WTC11 (cell line): ENCODE results near the gene OR2A12. TPM values are rescaled to one million over a fixed set of nuclear protein-coding genes. Genes with fewer than 3 reads are reported as not detected.

Source experiments
- ATAC-seq: fragments of 200-7000 bp; cut with Tn5 transposase; 2 replicates; pipeline ENCODE4 v1.10.0; 2021; ENCODE audit warnings: mild to moderate bottlenecking, moderate library complexity
- CTCF ChIA-PET: fragments of 300-600 bp; sonication (Branson Sonifier 250); formaldehyde crosslinking; loops from one replicate; lab custom pipeline; 2021; ENCODE audit warnings: antibody characterized with exemption; lab: Charles Lee
- POLR2A ChIA-PET: fragments of 350-600 bp; sonication (Branson Sonifier 250); formaldehyde crosslinking; loops from one replicate; lab custom pipeline; 2021; ENCODE audit warnings: antibody characterized with exemption; lab: Charles Lee
- DNase-seq: peaks from one replicate; pipeline ENCODE4 v3.0.0; 2021; ENCODE audit warnings: low spot score
- H3K27ac Mint-ChIP-seq: 2 replicates; pipeline ENCODE4 v1.8.0; 2021; ENCODE audit warnings: mixed read lengths
- H3K27me3 Mint-ChIP-seq: 2 replicates; pipeline ENCODE4 v1.8.0; 2021; ENCODE audit warnings: low read depth, mild to moderate bottlenecking, moderate library complexity, mixed read lengths
- H3K36me3 Mint-ChIP-seq: 2 replicates; pipeline ENCODE4 v1.8.0; 2021; ENCODE audit warnings: mixed read lengths
- H3K4me1 Mint-ChIP-seq: 2 replicates; pipeline ENCODE4 v1.8.0; 2022; ENCODE audit warnings: mixed read lengths
- H3K4me3 Mint-ChIP-seq: 2 replicates; pipeline ENCODE4 v1.8.0; 2021; ENCODE audit warnings: mild to moderate bottlenecking, moderate library complexity, mixed read lengths
- H3K9me3 Mint-ChIP-seq: 2 replicates; pipeline ENCODE4 v1.8.0; 2021; ENCODE audit warnings: mixed read lengths
- ATF3 ChIP-seq: sonication (generic); formaldehyde crosslinking; conservative IDR thresholded peaks from 2 replicates; pipeline ENCODE4 v1.8.1; 2022; ENCODE audit warnings: mild to moderate bottlenecking, missing genetic modification reagents
- CBFB ChIP-seq: sonication (generic); formaldehyde crosslinking; IDR thresholded peaks from 2 replicates; pipeline ENCODE4 v1.8.1; 2022; ENCODE audit warnings: mild to moderate bottlenecking, low read depth, missing genetic modification reagents
- CDX4 ChIP-seq: fragments of 250-450 bp; sonication (Bioruptor Pico); IDR thresholded peaks from 2 replicates; pipeline ENCODE4 v1.9.0; 2021; ENCODE audit warnings: moderate library complexity, mild to moderate bottlenecking, inconsistent platforms, borderline replicate concordance
- CTCF ChIP-seq: fragments of 200-600 bp; IDR thresholded peaks from 2 replicates; pipeline ENCODE4 v1.8.0; 2022; ENCODE audit warnings: antibody characterized with exemption
- ESRRA ChIP-seq: sonication (generic); formaldehyde crosslinking; IDR thresholded peaks from 2 replicates; pipeline ENCODE4 v1.8.1; 2022; ENCODE audit warnings: mild to moderate bottlenecking, missing genetic modification reagents, borderline replicate concordance
- FOXP1 ChIP-seq: sonication (generic); formaldehyde crosslinking; IDR thresholded peaks from 2 replicates; pipeline ENCODE4 v1.8.0; 2022; ENCODE audit warnings: missing genetic modification reagents, mild to moderate bottlenecking, moderate library complexity, borderline replicate concordance
- KAT7 ChIP-seq: sonication (generic); formaldehyde crosslinking; IDR thresholded peaks from 2 replicates; pipeline ENCODE4 v1.8.1; 2023; ENCODE audit warnings: missing genetic modification reagents, mild to moderate bottlenecking, borderline replicate concordance
- MYBL2 ChIP-seq: sonication (generic); formaldehyde crosslinking; IDR thresholded peaks from 2 replicates; pipeline ENCODE4 v1.8.1; 2023; ENCODE audit warnings: mild to moderate bottlenecking, moderate library complexity, missing genetic modification reagents
- NFATC4 ChIP-seq: fragments of 250-450 bp; sonication (Bioruptor Pico); IDR thresholded peaks from 2 replicates; pipeline ENCODE4 v1.9.0; 2021; ENCODE audit warnings: mild to moderate bottlenecking
- NFE2L1 ChIP-seq: sonication (generic); formaldehyde crosslinking; IDR thresholded peaks from 2 replicates; pipeline ENCODE4 v1.8.1; 2023; ENCODE audit warnings: missing genetic modification reagents
- NR2C2 ChIP-seq: sonication (generic); formaldehyde crosslinking; IDR thresholded peaks from 2 replicates; pipeline ENCODE4 v1.8.0; 2022; ENCODE audit warnings: mild to moderate bottlenecking, missing genetic modification reagents
- SMAD4 ChIP-seq: sonication (generic); formaldehyde crosslinking; IDR thresholded peaks from 2 replicates; pipeline ENCODE4 v1.8.0; 2022; ENCODE audit warnings: mild to moderate bottlenecking, missing genetic modification reagents
- TCF7 ChIP-seq: sonication (generic); formaldehyde crosslinking; IDR thresholded peaks from 2 replicates; pipeline ENCODE4 v1.8.0; 2022; ENCODE audit warnings: mild to moderate bottlenecking, low read depth, missing genetic modification reagents, moderate library complexity
- TEAD1 ChIP-seq: sonication (generic); formaldehyde crosslinking; IDR thresholded peaks from 2 replicates; pipeline ENCODE4 v1.8.0; 2022; ENCODE audit warnings: mild to moderate bottlenecking, missing genetic modification reagents
- ZBTB21 ChIP-seq: sonication (generic); formaldehyde crosslinking; IDR thresholded peaks from 2 replicates; pipeline ENCODE4 v1.8.1; 2023; ENCODE audit warnings: mild to moderate bottlenecking, missing genetic modification reagents, borderline replicate concordance
- ZNF263 ChIP-seq: sonication (generic); formaldehyde crosslinking; IDR thresholded peaks from 2 replicates; pipeline ENCODE4 v1.8.1; 2022; ENCODE audit warnings: low read depth, mild to moderate bottlenecking, moderate library complexity, missing genetic modification reagents
- ZNF396 ChIP-seq: fragments of 250-450 bp; sonication (Bioruptor Pico); IDR thresholded peaks from 2 replicates; pipeline ENCODE4 v1.8.0; 2021; ENCODE audit warnings: mild to moderate bottlenecking, moderate library complexity, borderline replicate concordance
- ZNF423 ChIP-seq: fragments of 250-450 bp; sonication (Bioruptor Pico); IDR thresholded peaks from 2 replicates; pipeline ENCODE4 v2.1.2; 2022; ENCODE audit warnings: mild to moderate bottlenecking, moderate library complexity
- ZNF671 ChIP-seq: fragments of 250-450 bp; sonication (Bioruptor Pico); IDR thresholded peaks from 2 replicates; pipeline ENCODE4 v1.8.0; 2021; ENCODE audit warnings: mild to moderate bottlenecking
- total RNA-seq: library from RNA; stranded (reverse); gene quantifications from 3 replicates; pipeline ENCODE4 v1.2.3, GENCODE V29; 2021
- TF ChIP-seq, protein P1 (sequence below): sonication (generic); formaldehyde crosslinking; IDR thresholded peaks from 2 replicates; pipeline ENCODE4 v1.8.1; 2023; ENCODE audit warnings: mild to moderate bottlenecking, missing genetic modification reagents, moderate library complexity
- TF ChIP-seq, protein P2 (sequence below): sonication (generic); formaldehyde crosslinking; IDR thresholded peaks from 2 replicates; pipeline ENCODE4 v1.8.1; 2022; ENCODE audit warnings: mild to moderate bottlenecking, missing genetic modification reagents, moderate library complexity, borderline replicate concordance
- TF ChIP-seq, protein P3 (sequence below): sonication (generic); formaldehyde crosslinking; IDR thresholded peaks from 2 replicates; pipeline ENCODE4 v1.8.0; 2022; ENCODE audit warnings: missing genetic modification reagents

OR2A12 gene
- total RNA-seq, 1 experiment from 2014 or later, result not detected

GRCh38 chr7:144110272-144110671 is 24.2 kb downstream of the OR2A12 start (continued):
- TF ChIP-seq KAT7 (CRISPR knock-in tag) (no peak), ZNF423 (CRISPR knock-in tag) (no peak), TEAD1 (CRISPR knock-in tag) (no peak), SMAD4 (CRISPR knock-in tag) (no peak), FOXP1 (CRISPR knock-in tag) (no peak), CTCF (no peak), TCF7 (CRISPR knock-in tag) (no peak), ZNF671 (no peak)
- TF ChIP-seq, protein P1, sequence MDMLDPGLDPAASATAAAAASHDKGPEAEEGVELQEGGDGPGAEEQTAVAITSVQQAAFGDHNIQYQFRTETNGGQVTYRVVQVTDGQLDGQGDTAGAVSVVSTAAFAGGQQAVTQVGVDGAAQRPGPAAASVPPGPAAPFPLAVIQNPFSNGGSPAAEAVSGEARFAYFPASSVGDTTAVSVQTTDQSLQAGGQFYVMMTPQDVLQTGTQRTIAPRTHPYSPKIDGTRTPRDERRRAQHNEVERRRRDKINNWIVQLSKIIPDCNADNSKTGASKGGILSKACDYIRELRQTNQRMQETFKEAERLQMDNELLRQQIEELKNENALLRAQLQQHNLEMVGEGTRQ, result no peak
- TF ChIP-seq, all 79 proteins: peak for 0

DNA sequence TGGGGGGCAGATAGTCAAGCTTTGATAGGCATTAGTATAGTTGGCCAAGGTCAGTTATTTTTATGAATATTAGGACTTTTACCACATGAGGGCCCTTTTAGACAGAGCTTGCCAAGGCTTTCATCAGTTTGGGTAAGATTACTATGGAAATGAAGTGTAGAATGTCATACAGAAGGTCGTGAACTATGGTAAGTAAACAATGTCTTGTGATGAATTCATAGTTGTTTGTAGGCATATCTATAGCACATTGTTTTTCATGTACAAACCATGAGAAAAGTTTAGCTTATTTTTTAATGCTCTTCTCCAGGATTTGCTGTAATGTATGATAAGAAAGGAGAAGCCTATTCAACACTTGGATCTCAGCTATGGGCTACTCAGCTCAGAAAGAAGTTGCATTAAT is 27.6 kb downstream of the OR2A12 start:
- DNase-seq (no peak), ATAC-seq (no peak)
- Mint-ChIP-seq H3K9me3 (peaks cover 2% of the 10 kb centered on the region), H3K4me3 (no peak overlapping the region), H3K27me3 (no peaks in the 10 kb centered on the region), H3K27ac (no peak overlapping the region), H3K4me1 (no peaks in the 10 kb centered on the region), H3K36me3 (peaks cover under 1% of the 10 kb centered on the region; the same call in 1 of the 2 replicates)
- POLR2A ChIA-PET, result no interaction called here
- CTCF ChIA-PET, result interaction anchor here (2.4 kb wide), 1 partner anchor 14 kb away, joined by 17 read pairs; no protein-coding TSS in a partner anchor
- TF ChIP-seq NR2C2 (CRISPR knock-in tag), result no peak
- no peak for TF ChIP-seq NFATC4
- no peak for TF ChIP-seq ESRRA (CRISPR knock-in tag)
- no peak for TF ChIP-seq ZNF263 (CRISPR knock-in tag)
- TF ChIP-seq ZNF396 (CRISPR knock-in tag), result no peak
- TF ChIP-seq, protein P2, sequence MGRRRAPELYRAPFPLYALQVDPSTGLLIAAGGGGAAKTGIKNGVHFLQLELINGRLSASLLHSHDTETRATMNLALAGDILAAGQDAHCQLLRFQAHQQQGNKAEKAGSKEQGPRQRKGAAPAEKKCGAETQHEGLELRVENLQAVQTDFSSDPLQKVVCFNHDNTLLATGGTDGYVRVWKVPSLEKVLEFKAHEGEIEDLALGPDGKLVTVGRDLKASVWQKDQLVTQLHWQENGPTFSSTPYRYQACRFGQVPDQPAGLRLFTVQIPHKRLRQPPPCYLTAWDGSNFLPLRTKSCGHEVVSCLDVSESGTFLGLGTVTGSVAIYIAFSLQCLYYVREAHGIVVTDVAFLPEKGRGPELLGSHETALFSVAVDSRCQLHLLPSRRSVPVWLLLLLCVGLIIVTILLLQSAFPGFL (CRISPR knock-in tag), result no peak
- no peak for TF ChIP-seq CDX4 (CRISPR knock-in tag)
- TF ChIP-seq ATF3 (CRISPR knock-in tag), result no peak
- TF ChIP-seq ZBTB21, result no peak
- no peak for TF ChIP-seq NFE2L1 (CRISPR knock-in tag)
- TF ChIP-seq, protein P3, sequence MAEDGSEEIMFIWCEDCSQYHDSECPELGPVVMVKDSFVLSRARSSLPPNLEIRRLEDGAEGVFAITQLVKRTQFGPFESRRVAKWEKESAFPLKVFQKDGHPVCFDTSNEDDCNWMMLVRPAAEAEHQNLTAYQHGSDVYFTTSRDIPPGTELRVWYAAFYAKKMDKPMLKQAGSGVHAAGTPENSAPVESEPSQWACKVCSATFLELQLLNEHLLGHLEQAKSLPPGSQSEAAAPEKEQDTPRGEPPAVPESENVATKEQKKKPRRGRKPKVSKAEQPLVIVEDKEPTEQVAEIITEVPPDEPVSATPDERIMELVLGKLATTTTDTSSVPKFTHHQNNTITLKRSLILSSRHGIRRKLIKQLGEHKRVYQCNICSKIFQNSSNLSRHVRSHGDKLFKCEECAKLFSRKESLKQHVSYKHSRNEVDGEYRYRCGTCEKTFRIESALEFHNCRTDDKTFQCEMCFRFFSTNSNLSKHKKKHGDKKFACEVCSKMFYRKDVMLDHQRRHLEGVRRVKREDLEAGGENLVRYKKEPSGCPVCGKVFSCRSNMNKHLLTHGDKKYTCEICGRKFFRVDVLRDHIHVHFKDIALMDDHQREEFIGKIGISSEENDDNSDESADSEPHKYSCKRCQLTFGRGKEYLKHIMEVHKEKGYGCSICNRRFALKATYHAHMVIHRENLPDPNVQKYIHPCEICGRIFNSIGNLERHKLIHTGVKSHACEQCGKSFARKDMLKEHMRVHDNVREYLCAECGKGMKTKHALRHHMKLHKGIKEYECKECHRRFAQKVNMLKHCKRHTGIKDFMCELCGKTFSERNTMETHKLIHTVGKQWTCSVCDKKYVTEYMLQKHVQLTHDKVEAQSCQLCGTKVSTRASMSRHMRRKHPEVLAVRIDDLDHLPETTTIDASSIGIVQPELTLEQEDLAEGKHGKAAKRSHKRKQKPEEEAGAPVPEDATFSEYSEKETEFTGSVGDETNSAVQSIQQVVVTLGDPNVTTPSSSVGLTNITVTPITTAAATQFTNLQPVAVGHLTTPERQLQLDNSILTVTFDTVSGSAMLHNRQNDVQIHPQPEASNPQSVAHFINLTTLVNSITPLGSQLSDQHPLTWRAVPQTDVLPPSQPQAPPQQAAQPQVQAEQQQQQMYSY, result no peak
- no peak for TF ChIP-seq CBFB (CRISPR knock-in tag)
- no peak for TF ChIP-seq MYBL2 (CRISPR knock-in tag)
- TF ChIP-seq TCF7 (CRISPR knock-in tag), result no peak
- no peak for TF ChIP-seq CTCF
